SJCRH30 (cell line): Measurements from ENCODE around the gene ARL6IP6. TPM values are rescaled to one million over a fixed set of nuclear protein-coding genes. Genes with fewer than 3 reads are reported as not detected.
"Not testable (repeated sequence)": the region's sequence is repeated elsewhere in the genome, so short reads cannot be mapped to it uniquely, and the experiment has no call there.

Experiments used
- DNase-seq, 2 experiments: peaks; one replicate each; pipeline ENCODE4 v3.0.0-alpha.2; 2015 to 2020
- H3K27ac ChIP-seq: fragments of 250-450 bp; sonication (Bioruptor Pico); 2 replicates; pipeline ENCODE4 v1.5.1; 2020; ENCODE audit warnings: mild to moderate bottlenecking, moderate library complexity
- H3K27me3 ChIP-seq: fragments of 250-450 bp; sonication (Bioruptor Pico); 2 replicates; pipeline ENCODE4 v1.5.1; 2020; ENCODE audit warnings: mild to moderate bottlenecking, moderate library complexity
- H3K36me3 ChIP-seq: fragments of 250-450 bp; sonication (Bioruptor Pico); 2 replicates; pipeline ENCODE4 v1.5.1; 2020; ENCODE audit warnings: mild to moderate bottlenecking, moderate library complexity
- H3K4me1 ChIP-seq: fragments of 250-450 bp; sonication (Bioruptor Pico); 2 replicates; pipeline ENCODE4 v1.5.1; 2020; ENCODE audit warnings: mild to moderate bottlenecking, moderate library complexity
- H3K4me3 ChIP-seq: fragments of 250-450 bp; sonication (Bioruptor Pico); 2 replicates; pipeline ENCODE4 v1.5.1; 2020; ENCODE audit warnings: mild to moderate bottlenecking, moderate library complexity
- H3K9me3 ChIP-seq: fragments of 250-450 bp; sonication (Bioruptor Pico); replicated peaks from 2 replicates; pipeline ENCODE4 v1.5.1; 2020; ENCODE audit warnings: mild to moderate bottlenecking, moderate library complexity
- total RNA-seq: library from RNA; depleted of rRNA; stranded (reverse); fragments of >200 nt; shearing (Covaris generic); gene quantifications from 2 replicates; pipeline ENCODE4 v1.2.3, GENCODE V29; 2014

The ARL6IP6 gene
- total RNA-seq, 1 experiment from 2014 or later: 46.8 TPM

DNA sequence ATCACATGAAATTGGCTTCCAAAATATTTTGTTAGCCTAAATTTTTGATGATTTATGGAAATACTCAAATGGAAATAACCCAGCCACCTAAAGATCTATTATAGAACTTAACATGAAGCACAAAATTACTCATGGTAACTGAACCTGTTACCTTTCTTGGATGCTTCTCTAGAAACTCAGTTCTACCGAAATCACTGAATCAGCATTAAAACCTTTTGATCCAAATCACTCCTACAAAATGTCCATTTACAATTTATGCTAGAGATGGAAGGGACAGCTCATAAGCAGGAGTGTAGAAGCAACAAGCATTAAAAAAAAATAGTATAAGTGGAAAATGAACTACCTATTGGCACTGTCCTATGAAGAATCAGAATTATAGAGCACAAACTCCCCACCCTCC is 3.3 kb upstream of the ARL6IP6 start:
- DNase-seq: no peak
- Histone ChIP-seq H3K4me1 (no peaks in the 10 kb centered on the region), H3K4me3 (no peak overlapping the region), H3K9me3 (no peaks in the 10 kb centered on the region), H3K27ac (no peak overlapping the region), H3K27me3 (no peaks in the 10 kb centered on the region), H3K36me3 (peaks cover 48% of the 10 kb centered on the region)

DNA sequence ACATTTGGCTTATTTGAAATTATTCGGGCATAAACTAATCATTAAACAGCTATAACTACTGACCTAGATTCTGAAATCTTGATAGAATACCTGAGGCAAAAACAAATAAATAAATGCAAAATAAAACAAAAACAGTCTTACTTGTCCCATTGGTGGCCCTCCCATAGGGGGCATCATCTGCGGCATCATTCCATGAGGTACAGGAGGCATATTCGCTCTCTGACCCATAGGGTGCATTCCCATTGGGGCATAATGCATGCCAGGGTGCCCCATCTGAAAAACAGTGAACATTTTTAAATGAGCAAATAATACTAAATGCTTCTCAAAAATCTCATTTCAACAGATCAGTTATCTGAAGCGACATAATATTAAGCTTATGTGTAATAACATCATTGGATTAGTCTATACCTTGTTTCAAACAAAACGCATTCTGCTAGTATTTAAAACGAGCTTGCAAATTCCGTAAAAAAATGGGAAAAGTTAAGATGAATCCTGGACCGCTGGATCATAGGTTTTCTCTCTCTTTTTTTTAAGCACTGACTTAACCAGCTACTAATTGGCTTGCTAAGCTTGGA is 2.5 kb upstream of the ARL6IP6 start:
- Histone ChIP-seq H3K9me3 (no peaks in the 10 kb centered on the region), H3K4me3 (peak overlapping the region; percentile 88), H3K4me1 (no peaks in the 10 kb centered on the region), H3K27ac (no peak overlapping the region), H3K27me3 (no peaks in the 10 kb centered on the region), H3K36me3 (peaks cover 40% of the 10 kb centered on the region)
- peak; percentile 39 to 47 for DNase-seq

DNA sequence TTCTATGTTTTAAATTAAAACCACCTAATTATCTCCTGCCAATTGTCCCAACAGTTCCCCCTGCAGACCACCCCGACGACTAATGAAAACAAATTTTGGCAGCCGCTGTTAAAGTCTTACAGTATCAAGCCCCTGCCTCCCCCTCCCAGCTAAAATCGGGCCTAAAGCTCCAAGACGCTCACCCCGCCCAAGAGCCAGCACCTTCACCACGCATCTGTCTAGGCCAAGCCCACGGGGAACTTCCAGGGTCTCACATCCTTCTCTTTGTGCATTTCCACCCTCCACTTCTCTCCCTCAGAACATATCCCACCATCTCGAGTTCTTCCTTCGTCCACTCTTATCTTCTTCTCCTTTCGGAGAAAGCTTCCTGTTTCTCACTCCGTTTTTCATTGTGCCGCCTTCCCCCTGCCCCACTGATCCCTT is 1.6 kb upstream of the ARL6IP6 start:
- Histone ChIP-seq H3K4me1 (no peaks in the 10 kb centered on the region), H3K27me3 (no peaks in the 10 kb centered on the region), H3K9me3 (no peaks in the 10 kb centered on the region), H3K4me3 (peak overlapping the region; percentile 88), H3K36me3 (peaks cover 35% of the 10 kb centered on the region), H3K27ac (peak overlapping the region; percentile 97)
- DNase-seq: peak; percentile 19 to 57

DNA sequence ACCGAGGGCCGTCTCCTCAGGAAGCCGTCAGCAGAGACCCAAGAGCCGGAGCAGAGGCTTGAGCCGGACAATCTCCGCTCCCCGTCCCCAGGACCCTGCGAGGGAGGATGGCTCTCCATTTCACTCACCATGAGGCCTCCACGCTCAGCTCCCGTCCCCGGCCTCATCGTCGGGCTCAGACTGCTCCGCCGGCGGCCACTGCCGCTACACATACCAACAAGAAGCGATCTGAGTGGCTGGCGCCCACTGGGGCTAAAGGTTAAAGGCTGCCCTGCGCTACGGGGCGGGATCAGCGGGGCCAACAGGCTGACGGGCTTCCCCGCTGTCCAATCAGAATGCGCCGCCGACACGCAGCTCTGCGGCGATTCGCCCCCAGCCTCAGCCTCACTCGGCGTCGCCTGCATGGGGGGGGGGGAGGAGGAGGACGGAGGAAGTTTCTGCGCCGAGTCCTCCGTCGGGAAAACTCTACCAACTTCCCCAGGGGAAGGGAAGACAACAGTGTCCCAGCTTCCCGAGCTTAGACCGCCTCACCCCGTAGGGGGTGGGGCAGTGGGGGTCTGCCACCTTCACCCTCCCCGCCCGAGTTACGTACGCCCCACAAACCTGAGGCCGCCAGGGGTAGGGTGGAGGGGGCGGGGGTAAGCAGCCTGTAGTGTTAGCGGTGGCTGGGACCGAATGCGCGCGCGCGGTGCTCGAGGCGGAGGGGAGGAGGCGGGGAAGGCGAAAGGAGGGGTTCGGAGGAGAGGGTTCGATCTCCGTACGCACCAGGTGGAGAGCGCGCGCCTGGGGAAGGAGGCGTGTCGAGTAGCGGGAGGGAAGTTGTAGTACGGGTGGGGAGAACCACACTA is 968 bp upstream of the ARL6IP6 start, which contains the start of gene PRPF40A:
PRPF40A (minus strand) TSS at position 234 of the 848 bp plus-strand sequence; CDS start at position 212, 22 bp downstream.
- no peaks in the 10 kb centered on the region for H3K27me3 ChIP-seq
- peaks cover 32% of the 10 kb centered on the region for H3K36me3 ChIP-seq

DNA sequence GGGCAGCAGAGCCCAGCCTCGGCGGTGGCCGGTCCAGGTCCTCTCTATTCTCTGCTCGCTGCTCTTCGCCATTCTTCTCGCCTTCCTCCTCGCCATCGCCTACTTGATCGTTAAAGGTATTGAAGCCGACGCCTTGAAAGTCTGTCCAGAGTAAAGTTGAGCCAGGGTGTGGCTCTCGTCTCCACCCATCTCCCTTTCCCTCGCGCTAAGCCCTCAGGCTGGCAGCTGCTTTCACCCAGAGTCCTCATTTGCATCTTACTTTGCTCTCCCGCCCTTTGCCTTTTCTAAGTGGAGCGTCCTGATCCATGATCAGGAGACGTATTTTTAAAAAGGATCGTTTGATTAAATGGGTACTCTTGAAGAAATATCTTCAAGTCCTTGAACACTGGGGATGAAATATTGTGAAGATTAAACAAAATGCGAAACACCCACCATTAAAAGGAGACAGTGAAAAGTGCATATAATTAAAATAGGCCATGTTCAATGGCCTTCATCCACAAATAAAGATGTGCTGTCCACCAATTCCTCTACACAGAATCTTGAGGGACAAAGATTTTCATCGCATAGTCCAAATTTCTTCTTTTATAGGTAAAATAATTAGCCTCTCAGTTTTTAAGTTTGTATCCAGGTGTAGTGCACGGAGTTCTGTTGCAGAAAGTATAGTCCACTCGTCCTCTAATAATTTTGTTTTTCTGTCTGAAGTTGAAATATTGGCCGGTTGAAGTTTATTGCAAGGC is 657 bp downstream of the ARL6IP6 start:
- no peaks in the 10 kb centered on the region for H3K27me3 ChIP-seq
- no peaks in the 10 kb centered on the region for H3K4me1 ChIP-seq
- H3K36me3 ChIP-seq: peaks cover 26% of the 10 kb centered on the region
- H3K9me3 ChIP-seq: no peaks in the 10 kb centered on the region
- peak overlapping the region; percentile 97 for H3K27ac ChIP-seq
- DNase-seq: peak; percentile 82 to 88
- peak overlapping the region; percentile 88 for H3K4me3 ChIP-seq

More for the DNA sequence above, 968 bp upstream of the ARL6IP6 start, which contains the start of gene PRPF40A:
- no peaks in the 10 kb centered on the region for H3K4me1 ChIP-seq
- DNase-seq: peak; percentile 97 to 98
- no peaks in the 10 kb centered on the region for H3K9me3 ChIP-seq
- peak within 1 kb of the TSS; percentile 97 for H3K27ac ChIP-seq
- H3K4me3 ChIP-seq: peak within 1 kb of the TSS; percentile 88

DNA sequence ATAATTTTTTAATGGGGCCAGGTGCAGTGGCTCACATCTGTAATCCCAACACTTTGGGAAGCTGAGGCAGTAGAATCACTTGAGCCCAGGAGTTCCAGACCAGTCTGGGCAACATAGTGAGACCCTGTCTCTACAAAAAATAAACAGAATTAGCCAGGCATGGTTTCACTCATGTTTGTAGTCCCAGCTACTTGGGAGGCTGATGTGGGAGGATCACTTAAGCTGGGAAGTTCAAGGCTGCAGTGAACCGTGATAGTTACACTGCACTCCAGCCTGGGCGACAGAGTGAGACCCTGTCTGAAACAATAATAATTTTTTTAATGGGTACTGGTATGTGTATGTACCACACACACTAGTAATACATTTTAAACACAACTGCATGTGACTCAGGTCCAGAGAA is 2.4 kb downstream of the ARL6IP6 start:
- Histone ChIP-seq H3K36me3 (peaks cover 19% of the 10 kb centered on the region; the same call in 1 of the 2 replicates), H3K4me3 (no peak overlapping the region), H3K27ac (no peak overlapping the region), H3K4me1 (no peaks in the 10 kb centered on the region), H3K27me3 (no peaks in the 10 kb centered on the region), H3K9me3 (no peaks in the 10 kb centered on the region)
- no peak for DNase-seq

DNA sequence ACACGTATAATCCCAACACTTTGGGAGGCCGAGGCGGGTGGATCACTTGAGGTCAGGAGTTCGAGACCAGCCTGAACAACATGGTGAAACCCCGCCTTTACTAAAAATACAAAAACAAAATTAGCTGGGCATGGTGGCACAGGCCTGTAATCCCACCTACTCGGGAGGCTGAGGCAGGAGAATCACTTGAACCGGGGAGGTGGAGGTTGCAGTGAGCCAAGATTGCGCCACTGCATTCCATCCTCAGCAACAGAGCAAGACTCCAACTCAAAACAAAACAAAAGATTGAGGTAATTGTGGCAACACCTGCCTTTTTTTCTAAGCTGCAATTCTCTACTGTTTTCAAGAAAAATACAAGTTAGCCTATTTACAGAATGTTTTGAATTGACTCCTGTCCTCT is 4.2 kb downstream of the ARL6IP6 start:
- H3K27ac ChIP-seq, H3K9me3 ChIP-seq, DNase-seq, H3K4me1 ChIP-seq, H3K27me3 ChIP-seq, H3K4me3 ChIP-seq: not testable (repeated sequence)
- H3K36me3 ChIP-seq: peaks cover 19% of the 10 kb centered on the region; the same call in 1 of the 2 replicates

DNA sequence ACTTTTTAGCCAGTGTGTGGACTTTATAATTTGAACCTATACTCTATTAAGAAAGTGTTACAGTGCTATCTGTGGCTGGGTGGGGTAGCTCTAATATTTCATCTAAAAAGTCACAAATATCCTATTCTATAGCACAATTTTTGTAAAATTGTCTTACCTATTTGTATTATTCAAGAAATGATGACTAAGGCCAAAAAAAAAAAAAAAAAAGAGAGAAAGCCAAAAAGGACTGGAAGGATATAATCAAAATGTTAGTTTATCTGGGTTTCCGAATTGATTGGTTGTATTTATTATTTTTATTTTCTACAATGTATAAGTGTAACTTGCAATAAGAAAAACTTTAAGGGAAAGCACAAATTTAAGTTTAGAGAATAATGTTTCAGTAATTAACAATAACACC is 5.5 kb downstream of the ARL6IP6 start:
- no peak overlapping the region for H3K4me3 ChIP-seq

DNA sequence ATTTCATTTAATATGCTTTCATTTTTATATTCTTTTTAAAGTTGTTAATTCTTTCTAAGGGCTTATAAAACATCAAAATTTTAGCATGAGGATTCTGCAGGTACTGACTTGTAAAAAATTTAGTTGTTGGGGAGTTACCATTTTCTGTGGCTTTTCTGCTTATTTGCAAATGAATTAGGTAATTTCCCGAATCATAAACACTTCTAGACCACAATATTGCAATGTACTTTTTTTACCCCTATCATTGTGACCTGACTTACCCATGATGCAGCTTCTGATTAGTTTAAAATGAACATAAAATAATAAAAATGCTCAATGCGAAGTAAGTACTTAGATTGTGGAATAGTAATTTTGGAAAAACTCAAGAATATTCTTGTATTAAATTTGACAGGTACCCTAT is 11.4 kb downstream of the ARL6IP6 start:
- no peaks in the 10 kb centered on the region for H3K9me3 ChIP-seq
- H3K4me1 ChIP-seq: no peaks in the 10 kb centered on the region
- H3K36me3 ChIP-seq: peaks cover 7% of the 10 kb centered on the region
- no peak for DNase-seq
- no peak overlapping the region for H3K27ac ChIP-seq
- no peak overlapping the region for H3K4me3 ChIP-seq
- H3K27me3 ChIP-seq: no peaks in the 10 kb centered on the region

More for the DNA sequence above, 5.5 kb downstream of the ARL6IP6 start:
- no peaks in the 10 kb centered on the region for H3K4me1 ChIP-seq
- DNase-seq: no peak
- no peak overlapping the region for H3K27ac ChIP-seq
- no peaks in the 10 kb centered on the region for H3K9me3 ChIP-seq
- peaks cover 19% of the 10 kb centered on the region; the same call in 1 of the 2 replicates for H3K36me3 ChIP-seq
- H3K27me3 ChIP-seq: no peaks in the 10 kb centered on the region

DNA sequence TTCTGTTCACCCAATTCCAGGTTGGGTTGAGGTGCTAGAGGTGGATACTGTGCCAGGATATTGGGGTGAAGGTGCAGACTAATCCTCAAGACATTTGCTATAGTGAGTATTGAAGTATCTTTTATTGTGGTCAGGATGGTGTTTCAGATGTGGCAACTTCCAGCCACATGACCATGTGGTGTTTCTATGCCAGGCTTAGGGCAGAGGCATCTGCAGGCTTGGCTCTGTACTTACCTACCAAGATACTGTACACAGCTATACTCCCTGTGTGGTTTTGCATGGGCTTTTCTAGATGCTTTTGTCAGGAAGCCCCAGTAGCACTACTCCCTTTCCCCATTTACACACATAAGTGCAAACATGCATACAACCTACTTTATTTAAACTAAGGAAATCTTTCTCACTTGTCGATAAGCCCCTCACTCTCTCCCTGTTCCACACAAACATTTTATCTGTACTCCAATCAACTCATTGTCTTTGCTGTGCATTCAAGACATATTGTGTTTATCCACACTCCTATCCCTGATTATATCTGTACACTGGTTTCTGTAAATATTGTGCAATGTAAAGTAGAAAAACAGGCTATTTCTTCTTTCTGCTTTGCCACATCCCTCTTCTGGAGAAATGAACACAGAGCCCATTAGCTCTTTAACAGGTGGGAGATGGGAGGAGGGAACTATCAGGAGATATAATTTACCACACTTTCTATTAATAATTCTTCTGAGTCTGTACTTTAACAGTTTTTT is 12.3 kb downstream of the ARL6IP6 start:
- Histone ChIP-seq H3K4me1 (no peaks in the 10 kb centered on the region), H3K36me3 (peaks cover 12% of the 10 kb centered on the region), H3K27me3 (no peaks in the 10 kb centered on the region), H3K27ac (no peak overlapping the region), H3K4me3 (no peak overlapping the region), H3K9me3 (no peaks in the 10 kb centered on the region)
- DNase-seq: no peak

DNA sequence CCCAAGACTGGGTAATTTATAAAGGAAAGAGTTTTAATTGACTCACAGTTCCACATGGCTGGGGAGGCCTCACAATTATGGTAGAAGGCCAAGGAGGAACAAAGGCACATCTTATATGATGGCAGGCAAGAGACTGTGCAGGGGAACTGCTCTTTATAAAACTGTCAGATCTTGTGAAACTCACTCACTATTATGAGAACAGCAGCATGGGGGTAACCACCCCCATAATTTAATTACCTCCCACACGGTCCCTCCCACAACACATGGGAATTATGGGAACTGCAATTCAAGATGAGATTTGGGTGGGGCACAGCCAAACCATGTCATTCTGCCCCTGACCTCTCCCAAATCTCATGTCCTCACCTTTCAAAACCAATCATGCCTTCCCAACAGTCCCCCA is 19.1 kb downstream of the ARL6IP6 start:
- H3K27me3 ChIP-seq, H3K27ac ChIP-seq, DNase-seq, H3K4me1 ChIP-seq, H3K4me3 ChIP-seq, H3K9me3 ChIP-seq: not testable (repeated sequence)
- H3K36me3 ChIP-seq: peaks cover 47% of the 10 kb centered on the region

DNA sequence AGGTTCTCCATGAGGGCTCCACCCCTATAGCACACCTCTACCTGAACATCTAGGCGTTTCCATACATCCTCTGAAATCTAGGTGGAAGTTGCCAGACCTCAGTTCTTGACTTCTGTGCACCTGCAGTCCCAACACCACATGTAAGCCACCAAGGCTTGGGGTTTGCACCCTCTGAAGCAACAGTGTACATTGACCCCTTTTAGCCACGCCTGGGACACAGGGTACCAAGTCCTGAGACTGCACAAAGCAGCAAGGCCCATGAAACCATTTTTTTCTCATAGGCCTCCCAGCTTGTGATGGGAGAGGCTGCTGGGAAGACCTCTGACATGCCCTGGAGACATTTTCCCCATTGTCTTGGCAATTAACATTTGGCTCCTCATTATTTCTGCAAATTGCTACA is 20.0 kb downstream of the ARL6IP6 start:
- H3K4me1 ChIP-seq: no peaks in the 10 kb centered on the region
- DNase-seq: no peak
- no peaks in the 10 kb centered on the region for H3K9me3 ChIP-seq
- H3K36me3 ChIP-seq: peaks cover 51% of the 10 kb centered on the region
- no peaks in the 10 kb centered on the region for H3K27me3 ChIP-seq
- no peak overlapping the region for H3K4me3 ChIP-seq
- no peak overlapping the region for H3K27ac ChIP-seq

DNA sequence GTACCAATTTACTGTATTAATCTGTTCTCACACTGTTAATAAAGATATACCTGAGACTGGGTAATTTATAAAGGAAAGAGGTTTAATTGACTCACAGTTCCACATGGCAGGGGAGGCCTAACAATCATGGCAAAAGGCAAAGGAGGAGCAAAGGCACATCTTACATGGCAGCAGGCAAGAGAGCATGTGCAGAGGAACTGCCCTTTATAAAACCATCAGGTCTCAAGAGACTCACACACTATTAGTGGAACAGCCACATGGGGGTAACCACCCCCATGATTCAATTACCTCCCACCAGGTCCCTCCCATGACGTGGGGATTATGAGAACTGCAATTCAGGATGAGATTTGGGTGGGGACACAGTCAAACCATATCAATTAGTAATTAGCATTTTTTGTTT is 21.3 kb downstream of the ARL6IP6 start:
- peaks cover 54% of the 10 kb centered on the region for H3K36me3 ChIP-seq
- not testable (repeated sequence) for DNase-seq, H3K9me3 ChIP-seq, H3K27me3 ChIP-seq, H3K4me3 ChIP-seq, H3K27ac ChIP-seq, H3K4me1 ChIP-seq

DNA sequence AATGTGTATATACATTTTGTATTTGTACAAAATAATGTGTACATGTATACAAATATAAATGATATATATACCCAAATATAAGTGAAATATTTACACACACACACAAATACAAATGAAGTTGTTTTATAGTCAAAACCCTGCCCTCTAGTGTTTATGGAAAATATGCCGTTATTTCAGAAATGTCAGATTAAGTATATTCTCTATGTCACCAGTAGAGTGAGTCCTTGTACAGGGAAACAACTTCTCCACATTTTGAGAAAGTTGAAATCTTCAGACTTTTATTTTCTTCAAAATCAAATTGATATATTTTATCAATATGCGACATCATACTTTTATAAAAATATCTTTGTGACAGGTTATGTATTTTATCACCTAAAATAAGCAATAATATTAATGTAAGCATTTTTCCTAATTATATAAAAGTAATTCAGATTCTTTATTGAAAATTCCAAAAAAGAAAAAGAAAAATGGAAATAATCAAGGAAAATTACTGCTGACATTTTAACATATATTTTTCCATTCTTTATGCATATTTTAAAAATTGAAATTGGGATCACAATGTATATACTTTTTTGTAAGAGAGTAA is 22.4 kb downstream of the ARL6IP6 start:
- Histone ChIP-seq H3K36me3 (peaks cover 48% of the 10 kb centered on the region), H3K27me3 (no peaks in the 10 kb centered on the region), H3K27ac (no peak overlapping the region), H3K9me3 (no peaks in the 10 kb centered on the region), H3K4me1 (no peaks in the 10 kb centered on the region), H3K4me3 (no peak overlapping the region)
- DNase-seq: peak in 1 of 2 experiments; percentile 58
